Measurements from ENCODE around the gene OXTR. TPM values are rescaled to one million over a fixed set of nuclear protein-coding genes. Genes with fewer than 3 reads are reported as not detected.

OXTR gene
- total RNA-seq, 1 donor from 2014 or later: 13.5 TPM

- no peaks in the 10 kb centered on the region for H3K36me3 Mint-ChIP-seq
- no peak overlapping the region for H3K27ac Mint-ChIP-seq
- H3K4me3 Mint-ChIP-seq: no peak overlapping the region
- no peak for TF ChIP-seq CTCF (IDR thresholded peaks at IDR 0.05; ENCODE audit: unreplicated experiment)
- H3K4me1 Mint-ChIP-seq: no peaks in the 10 kb centered on the region
- H3K9me3 Mint-ChIP-seq: no peaks in the 10 kb centered on the region
- peak in 1 of 2 experiments; percentile 13 for DNase-seq (ENCODE audit: low spot score in 2 of 2, unreplicated experiment in 2 of 2)
- H3K27me3 Mint-ChIP-seq (ENCODE audit: low read depth): peaks cover 16% of the 10 kb centered on the region
These were observed 6.6 kb downstream of the OXTR start for GRCh38 chr3:8762607-8763377.

- DNase-seq (ENCODE audit: low spot score in 2 of 2, unreplicated experiment in 2 of 2): peak in 1 of 2 experiments; percentile 27
- H3K4me1 Mint-ChIP-seq: no peaks in the 10 kb centered on the region
- TF ChIP-seq CTCF (IDR thresholded peaks at IDR 0.05; ENCODE audit: unreplicated experiment): no peak
- peaks cover 11% of the 10 kb centered on the region for H3K27me3 Mint-ChIP-seq (ENCODE audit: low read depth)
- H3K36me3 Mint-ChIP-seq: no peaks in the 10 kb centered on the region
- no peak overlapping the region for H3K27ac Mint-ChIP-seq
- H3K4me3 Mint-ChIP-seq: no peak overlapping the region
- H3K9me3 Mint-ChIP-seq: no peaks in the 10 kb centered on the region
These were observed 7.5 kb downstream of the OXTR start for GRCh38 chr3:8761866-8762265.

GRCh38 chr3:8760506-8760905, 8.9 kb downstream of the OXTR start:
- Mint-ChIP-seq H3K4me3 (no peak overlapping the region), H3K27ac (no peak overlapping the region), H3K27me3 (ENCODE audit: low read depth) (peaks cover 2% of the 10 kb centered on the region), H3K9me3 (no peaks in the 10 kb centered on the region), H3K4me1 (no peaks in the 10 kb centered on the region), H3K36me3 (no peaks in the 10 kb centered on the region)
- no peak for TF ChIP-seq CTCF (IDR thresholded peaks at IDR 0.05; ENCODE audit: unreplicated experiment)
- no peak for DNase-seq (ENCODE audit: low spot score in 2 of 2, unreplicated experiment in 2 of 2)

- DNase-seq (ENCODE audit: low spot score in 2 of 2, unreplicated experiment in 2 of 2): peak in 1 of 2 experiments; percentile 16
- peaks cover 1% of the 10 kb centered on the region for H3K27me3 Mint-ChIP-seq (ENCODE audit: low read depth)
- H3K36me3 Mint-ChIP-seq: no peaks in the 10 kb centered on the region
- H3K9me3 Mint-ChIP-seq: no peaks in the 10 kb centered on the region
- TF ChIP-seq CTCF (IDR thresholded peaks at IDR 0.05; ENCODE audit: unreplicated experiment): no peak
- no peak overlapping the region for H3K4me3 Mint-ChIP-seq
- no peak overlapping the region for H3K27ac Mint-ChIP-seq
- H3K4me1 Mint-ChIP-seq: no peaks in the 10 kb centered on the region
These were observed 9.3 kb downstream of the OXTR start for GRCh38 chr3:8760091-8760490.

- no peak for DNase-seq (ENCODE audit: low spot score in 2 of 2, unreplicated experiment in 2 of 2)
- Mint-ChIP-seq H3K27me3 (ENCODE audit: low read depth) (no peaks in the 10 kb centered on the region), H3K4me3 (no peak overlapping the region), H3K36me3 (no peaks in the 10 kb centered on the region), H3K4me1 (no peaks in the 10 kb centered on the region), H3K27ac (no peak overlapping the region), H3K9me3 (no peaks in the 10 kb centered on the region)
- no peak for TF ChIP-seq CTCF (IDR thresholded peaks at IDR 0.05; ENCODE audit: unreplicated experiment)
These were observed 10.2 kb downstream of the OXTR start for GRCh38 chr3:8759038-8759707.
